T-cell (primary cell): ENCODE data around the gene UBL4A. TPM values are rescaled to one million over a fixed set of nuclear protein-coding genes. Genes with fewer than 3 reads are reported as not detected.

Experiments used
- ATAC-seq, 4 experiments: fragments of 200-7000 bp in 3 of 4; fragments of 150-1000 bp in 1 of 4; cut with Tn5 transposase; replicated peaks in 1 of 4; 1 replicate in 3 of 4; 2 replicates in 1 of 4; pipeline ENCODE4 v1.10.0; 2021; ENCODE audit warnings: moderate library complexity in 3 of 4, mild to moderate bottlenecking in 2 of 4, moderate number of reproducible peaks in 1 of 4
- CTCF ChIA-PET, 2 donors: fragments of 300-600 bp; sonication (Branson Sonifier 250); formaldehyde crosslinking; loops; one replicate each; lab custom pipeline; 2022; ENCODE audit warnings: antibody characterized with exemption in 2 of 2; lab: Charles Lee
- POLR2A ChIA-PET, 2 donors: fragments of 300-600 bp; sonication (Branson Sonifier 250); formaldehyde crosslinking; loops; one replicate each; lab custom pipeline; 2022; ENCODE audit warnings: antibody characterized with exemption in 2 of 2; lab: Charles Lee
- DNase-seq, 35 experiments: peaks; one replicate each; pipeline versions ENCODE4 v3.0.0 to v3.0.0-alpha.2; 2013 to 2023
- H3K27ac ChIP-seq: one replicate; pipeline ENCODE4 v1.5.1; 2013; ENCODE audit warnings: low read length
- H3K27me3 ChIP-seq, 2 experiments: replicated peaks in 1 of 2; 1 replicate in 1 of 2; 2 replicates in 1 of 2; pipeline versions ENCODE4 v1.6.1 to v1.7.0; 2013; ENCODE audit warnings: low read length in 1 of 2, mixed read lengths in 1 of 2; ENCODE audit not compliant: control insufficient read depth in 2 of 2, insufficient read depth in 2 of 2; ENCODE audit errors: extremely low read depth in 1 of 2
- H3K36me3 ChIP-seq, 2 donors: 1 replicate in 1 of 2; 2 replicates in 1 of 2; pipeline versions ENCODE4 v1.6.1 to v1.7.0; 2013; ENCODE audit warnings: low read length in 1 of 2; ENCODE audit not compliant: control insufficient read depth in 2 of 2, insufficient read depth in 1 of 2; ENCODE audit errors: extremely low read depth in 1 of 2
- H3K4me1 ChIP-seq, 2 experiments: 1 replicate in 1 of 2; 2 replicates in 1 of 2; pipeline versions ENCODE4 v1.6.1 to v1.7.0; 2013; ENCODE audit warnings: low read length in 2 of 2, mixed read lengths in 1 of 2; ENCODE audit not compliant: insufficient read depth in 2 of 2, control insufficient read depth in 1 of 2; ENCODE audit errors: extremely low read depth in 1 of 2
- H3K4me3 ChIP-seq, 2 donors: 1 replicate in 1 of 2; 2 replicates in 1 of 2; pipeline versions ENCODE4 v1.5.1 to v1.7.0; 2013; ENCODE audit warnings: mild to moderate bottlenecking in 2 of 2, low read length in 1 of 2, moderate library complexity in 1 of 2; ENCODE audit not compliant: control insufficient read depth in 1 of 2; ENCODE audit errors: extremely low read depth in 1 of 2
- H3K9me3 ChIP-seq: 2 replicates; pipeline ENCODE4 v1.7.0; 2013
- H3K27ac Mint-ChIP-seq, 2 donors: one replicate each; pipeline ENCODE4 v1.8.0; 2020 to 2021; ENCODE audit warnings: mild to moderate bottlenecking in 2 of 2, mixed read lengths in 2 of 2
- H3K27me3 Mint-ChIP-seq, 2 donors: one replicate each; pipeline ENCODE4 v1.8.0; 2021 to 2022; ENCODE audit warnings: mixed read lengths in 2 of 2
- H3K36me3 Mint-ChIP-seq: one replicate; pipeline ENCODE4 v1.8.0; 2021; ENCODE audit warnings: mixed read lengths
- H3K4me1 Mint-ChIP-seq, 3 donors: one replicate each; pipeline ENCODE4 v1.8.0; 2020 to 2022; ENCODE audit warnings: mixed read lengths in 3 of 3, mild to moderate bottlenecking in 1 of 3
- H3K4me3 Mint-ChIP-seq, 3 donors: one replicate each; pipeline ENCODE4 v1.8.0; 2020 to 2022; ENCODE audit warnings: mild to moderate bottlenecking in 3 of 3, mixed read lengths in 3 of 3, moderate library complexity in 3 of 3
- H3K9me3 Mint-ChIP-seq, 3 donors: one replicate each; pipeline ENCODE4 v1.8.0; 2020 to 2022; ENCODE audit warnings: mixed read lengths in 3 of 3
- WGBS: methylation state at CpG from one replicate; pipeline ENCODE4 v1.1.5; 2013; ENCODE audit warnings: missing lambda C conversion rate; ENCODE audit not compliant: insufficient coverage; 5-methylcytosine and 5-hydroxymethylcytosine counted together
- total RNA-seq, 35 experiments: library from RNA in 6 of 35; stranded (reverse) in 6 of 35; fragments of 120-200 nt in 1 of 35; gene quantifications; one replicate each; pipeline versions ENCODE4 v1.2.1 to v1.2.4 and lab custom pipeline; 2013 to 2026

UBL4A gene
- total RNA-seq, 5 donors from 2014 or later (not counting 1 experiment from before 2014, with no cell fraction given): 13.1 to 44.1 (median 39.6) TPM

DNA sequence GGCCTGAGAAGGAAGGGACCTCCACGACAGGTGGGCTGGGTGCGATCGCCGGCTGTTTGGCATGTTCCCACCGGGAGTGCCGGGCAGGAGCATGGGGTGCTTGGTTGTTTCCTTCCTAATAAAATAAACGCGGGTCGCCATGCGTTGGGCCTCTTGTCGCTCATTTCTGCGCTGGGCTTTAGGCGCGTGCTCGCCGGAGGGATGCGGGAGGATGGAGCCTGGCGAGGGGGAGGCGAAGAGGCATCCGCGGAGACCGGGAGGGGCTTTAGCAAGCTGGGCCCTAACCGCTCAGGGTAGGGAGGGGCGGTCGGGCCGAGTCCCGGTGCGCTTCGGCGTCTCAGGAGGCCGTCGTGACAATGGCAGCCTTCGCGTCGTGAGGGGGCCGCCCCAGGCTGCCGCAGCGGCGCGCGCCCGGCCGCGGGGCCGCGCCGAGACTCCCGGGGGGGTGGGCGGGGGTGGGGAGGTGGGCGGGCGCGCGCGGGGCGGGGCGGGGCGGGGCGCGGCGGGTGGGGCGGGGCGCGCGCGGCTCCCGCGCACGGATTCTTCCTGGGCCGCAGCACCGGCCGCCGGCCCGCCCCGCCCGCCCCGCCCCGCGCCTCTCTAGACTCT is 49.9 kb downstream of the UBL4A start:
- peaks cover 18 to 29% (median 19%) of the 10 kb centered on the region in 3 donors for H3K4me1 Mint-ChIP-seq
- CTCF ChIA-PET: no interaction called here
- peak; percentile 68 to 83 (median 72) for ATAC-seq
- peaks cover 0 to 4% of the 10 kb centered on the region in 2 donors for H3K27me3 Mint-ChIP-seq
- no peaks in the 10 kb centered on the region for H3K9me3 ChIP-seq
- 19% methylated on average over 13 of the region's 78 CpGs for WGBS
- peaks cover 0 to 37% of the 10 kb centered on the region in 2 experiments for H3K4me1 ChIP-seq
- DNase-seq: peak in 32 of 35 experiments; percentile 16 to 81 (median 38)
- peaks cover 8% of the 10 kb centered on the region for H3K36me3 Mint-ChIP-seq
- H3K27ac Mint-ChIP-seq: peak overlapping the region; percentile 85 to 90
- POLR2A ChIA-PET: interaction anchor here in 1 of 2 donors (0.6 kb wide), 1 partner anchor 1103 kb away, joined by 3 read pairs; no protein-coding TSS in a partner anchor
- H3K4me3 ChIP-seq: peak overlapping the region; percentile 30 to 43
- peak overlapping the region; percentile 73 for H3K27ac ChIP-seq
- H3K9me3 Mint-ChIP-seq: no peaks in the 10 kb centered on the region
- peak overlapping the region; percentile 72 to 81 (median 76) for H3K4me3 Mint-ChIP-seq
- no peaks in the 10 kb centered on the region for H3K27me3 ChIP-seq
- peaks cover 0 to 30% of the 10 kb centered on the region in 2 donors for H3K36me3 ChIP-seq

DNA sequence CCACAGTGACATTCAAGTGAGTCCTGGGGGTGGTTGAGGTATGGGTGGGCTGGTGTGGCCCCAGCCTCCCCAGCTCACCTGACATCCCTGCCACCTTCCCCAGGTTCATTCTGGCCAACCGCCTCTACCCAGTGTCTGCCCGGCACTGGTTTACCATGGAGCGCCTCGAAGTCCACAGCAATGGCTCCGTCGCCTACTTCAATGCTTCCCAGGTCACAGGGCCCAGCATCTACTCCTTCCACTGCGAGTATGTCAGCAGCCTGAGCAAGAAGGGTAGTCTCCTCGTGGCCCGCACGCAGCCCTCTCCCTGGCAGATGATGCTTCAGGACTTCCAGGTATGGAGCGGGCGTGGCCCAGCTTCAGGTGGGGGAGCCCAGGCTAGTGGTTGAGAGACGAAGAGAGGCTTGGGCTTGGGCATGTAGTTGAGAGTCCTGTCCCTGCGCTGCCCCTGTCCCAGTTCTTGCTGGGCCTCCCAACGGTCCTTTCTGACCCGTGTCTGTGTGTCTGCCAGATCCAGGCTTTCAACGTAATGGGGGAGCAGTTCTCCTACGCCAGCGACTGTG is 51.2 kb downstream of the UBL4A start:
- no peak for DNase-seq
- H3K9me3 Mint-ChIP-seq: no peaks in the 10 kb centered on the region
- H3K4me3 Mint-ChIP-seq: no peak overlapping the region
- no peak overlapping the region for H3K27ac Mint-ChIP-seq
- Histone ChIP-seq H3K4me1 (peaks cover 0 to 32% of the 10 kb centered on the region in 2 experiments), H3K4me3 (no peak overlapping the region), H3K27ac (no peak overlapping the region), H3K9me3 (no peaks in the 10 kb centered on the region), H3K27me3 (no peaks in the 10 kb centered on the region), H3K36me3 (peaks cover 0 to 26% of the 10 kb centered on the region in 2 donors)
- peaks cover 8% of the 10 kb centered on the region for H3K36me3 Mint-ChIP-seq
- POLR2A ChIA-PET: no interaction called here
- H3K27me3 Mint-ChIP-seq: peaks cover 0 to 7% of the 10 kb centered on the region in 2 donors
- 97% methylated on average over 12 of the region's 19 CpGs for WGBS
- H3K4me1 Mint-ChIP-seq: peaks cover 20 to 27% (median 27%) of the 10 kb centered on the region in 3 donors
- ATAC-seq: no peak
- CTCF ChIA-PET: no interaction called here

DNA sequence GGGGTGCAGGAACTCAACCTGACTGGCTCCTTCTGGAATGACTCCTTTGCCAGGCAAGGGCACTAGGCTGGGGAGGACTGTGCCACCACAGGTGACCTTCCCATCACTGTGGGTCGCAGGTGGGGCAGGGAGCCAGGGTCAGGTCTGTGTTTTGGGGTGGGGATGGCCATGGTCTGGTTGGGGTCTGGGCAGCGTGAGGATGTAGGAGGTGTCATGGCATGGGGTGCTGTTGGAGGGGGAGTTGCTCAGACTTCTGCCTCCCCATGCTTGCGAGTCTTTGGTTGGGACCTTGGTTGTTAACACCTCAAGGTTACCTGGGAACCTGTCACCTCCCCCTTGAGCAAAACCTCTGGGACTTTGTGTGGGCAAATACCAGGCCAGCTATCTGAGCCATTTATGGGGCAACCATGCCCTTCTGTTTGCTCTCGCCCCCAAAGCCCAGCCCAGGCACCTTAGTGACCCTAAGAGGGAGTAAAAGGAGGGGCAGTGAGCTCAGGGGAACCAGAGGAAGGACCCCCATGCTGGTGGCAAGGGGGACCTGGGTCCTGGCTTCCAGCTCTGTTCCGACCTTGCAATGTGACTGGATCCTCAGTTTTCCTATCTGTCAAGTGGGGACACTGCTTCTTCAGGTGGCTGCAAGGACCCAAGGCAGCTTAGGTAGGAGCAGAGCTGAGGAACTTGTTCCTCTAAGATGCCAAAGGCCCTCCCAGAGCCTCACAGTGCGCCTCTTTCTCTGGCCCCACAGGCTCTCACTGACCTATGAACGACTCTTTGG is 51.8 kb downstream of the UBL4A start:
- Histone ChIP-seq H3K27ac (no peak overlapping the region), H3K36me3 (peaks cover 0 to 23% of the 10 kb centered on the region in 2 donors), H3K4me1 (peaks cover 0 to 31% of the 10 kb centered on the region in 2 experiments), H3K27me3 (no peaks in the 10 kb centered on the region), H3K4me3 (no peak overlapping the region), H3K9me3 (no peaks in the 10 kb centered on the region)
- ATAC-seq (no peak), DNase-seq (no peak)
- Mint-ChIP-seq H3K4me1 (peaks cover 22 to 33% (median 29%) of the 10 kb centered on the region in 3 donors), H3K4me3 (no peak overlapping the region), H3K27ac (no peak overlapping the region), H3K36me3 (peaks cover 8% of the 10 kb centered on the region), H3K9me3 (no peaks in the 10 kb centered on the region), H3K27me3 (peaks cover 0 to 7% of the 10 kb centered on the region in 2 donors)
- CTCF ChIA-PET: no interaction called here
- POLR2A ChIA-PET: no interaction called here
- 100% methylated on average over 2 of the region's 7 CpGs for WGBS

Other genes with a start within 250 kb of the UBL4A start
- not detected for gene OPN1MW3, start 229.0 kb downstream of the UBL4A start, total RNA-seq
- not detected for gene TEX28, start 191.5 kb downstream of the UBL4A start, total RNA-seq
- gene TKTL1, start 190.8 kb downstream of the UBL4A start, total RNA-seq: 1 to 10 TPM in 4 of 5 donors, under 1 TPM in 1; 0.60 to 5.5 (median 1.3) TPM
- gene FLNA, start 112.0 kb downstream of the UBL4A start, total RNA-seq: 1,000 to 10,000 TPM in 4 of 5 donors, 100 to 1,000 TPM in 1; 893 to 1,483 (median 1,268) TPM
- 100 to 1,000 TPM in 2 of 5 donors, 10 to 100 TPM in 3; 73.4 to 136 (median 80.4) TPM for gene EMD, start 107.3 kb downstream of the UBL4A start, total RNA-seq
- 1,000 to 10,000 TPM; 5,175 to 6,006 (median 5,765) TPM for gene RPL10, start 88.2 kb downstream of the UBL4A start, total RNA-seq
- gene DNASE1L1, start 77.4 kb downstream of the UBL4A start, total RNA-seq: 10 to 100 TPM; 22.6 to 31.3 (median 25.5) TPM
- gene TAFAZZIN, start 75.1 kb downstream of the UBL4A start, total RNA-seq: 100 to 1,000 TPM in 3 of 5 donors, 10 to 100 TPM in 2; 89.8 to 144 (median 129) TPM
- 10 to 100 TPM; 37.9 to 56.8 (median 53.6) TPM for gene ATP6AP1, start 57.9 kb downstream of the UBL4A start, total RNA-seq
- 100 to 1,000 TPM; 117 to 208 (median 182) TPM for gene GDI1, start 49.5 kb downstream of the UBL4A start, total RNA-seq
- 10 to 100 TPM; 34.9 to 60.5 (median 51.9) TPM for gene FAM50A, start 42.5 kb downstream of the UBL4A start, total RNA-seq
- 10 to 100 TPM; 48.1 to 87.0 (median 72.9) TPM for gene PLXNA3, start 28.3 kb downstream of the UBL4A start, total RNA-seq
- 10 to 100 TPM; 12.7 to 25.4 (median 23.5) TPM for gene LAGE3, start 7.3 kb downstream of the UBL4A start, total RNA-seq
- 10 to 100 TPM; 15.6 to 31.3 (median 25.9) TPM for gene SLC10A3, start 4.0 kb upstream of the UBL4A start, total RNA-seq
- gene FAM3A, start 29.6 kb upstream of the UBL4A start, total RNA-seq: 10 to 100 TPM; 33.9 to 67.6 (median 57.8) TPM
- gene G6PD, start 60.2 kb upstream of the UBL4A start, total RNA-seq: 10 to 100 TPM; 46.0 to 59.5 (median 52.4) TPM
- gene IKBKG, start 61.0 kb upstream of the UBL4A start, total RNA-seq: 10 to 100 TPM; 32.4 to 59.1 (median 54.0) TPM
- gene CTAG1A, start 98.5 kb upstream of the UBL4A start, total RNA-seq: not detected
- gene CTAG1B, start 132.7 kb upstream of the UBL4A start, total RNA-seq: not detected
- 1 to 10 TPM in 1 of 5 donors, not detected in 4; 3.4 TPM for gene CTAG2, start 167.0 kb upstream of the UBL4A start, total RNA-seq